Neuronal stem cell (in vitro differentiated cells): Measurements from ENCODE around the gene EHBP1L1.

Experiments used
- DNase-seq: peaks from one replicate; pipeline ENCODE4 v3.0.0-alpha.2; 2013; ENCODE audit warnings: low spot score
- H2AFZ ChIP-seq: one replicate; pipeline ENCODE4 v1.6.1; 2013; ENCODE audit warnings: mild to moderate bottlenecking, low read length, inconsistent platforms
- H2AK5ac ChIP-seq: 2 replicates; pipeline ENCODE4 v1.6.1; 2013; ENCODE audit warnings: low read depth, mild to moderate bottlenecking, inconsistent platforms, low read length, moderate library complexity, mixed read lengths
- H2BK120ac ChIP-seq: 2 replicates; pipeline ENCODE4 v1.6.1; 2013; ENCODE audit warnings: low read depth, mild to moderate bottlenecking, inconsistent platforms, low read length, moderate library complexity, mixed read lengths
- H2BK12ac ChIP-seq: one replicate; pipeline ENCODE4 v1.6.1; 2013; ENCODE audit warnings: low read length, inconsistent platforms
- H2BK15ac ChIP-seq: 2 replicates; pipeline ENCODE4 v1.6.1; 2013; ENCODE audit warnings: mild to moderate bottlenecking, low read length, inconsistent platforms, mixed read lengths
- H2BK5ac ChIP-seq: one replicate; pipeline ENCODE4 v1.6.1; 2013; ENCODE audit warnings: inconsistent platforms, mild to moderate bottlenecking, low read length, moderate library complexity
- H3K14ac ChIP-seq: one replicate; pipeline ENCODE4 v1.6.1; 2013; ENCODE audit warnings: low read length, inconsistent platforms
- H3K18ac ChIP-seq: 2 replicates; pipeline ENCODE4 v1.6.1; 2013; ENCODE audit warnings: low read length, inconsistent platforms
- H3K23ac ChIP-seq: 2 replicates; pipeline ENCODE4 v1.6.1; 2013; ENCODE audit warnings: low read depth, mild to moderate bottlenecking, mixed read lengths, low read length, inconsistent platforms; ENCODE audit not compliant: poor library complexity
- H3K27ac ChIP-seq: replicated peaks from 3 replicates; pipeline ENCODE4 v1.5.1; 2013; ENCODE audit warnings: low read length, inconsistent platforms
- H3K27me3 ChIP-seq, 3 experiments: 2 replicates each; pipeline ENCODE4 v1.6.1; 2013; ENCODE audit warnings: low read length in 3 of 3, mild to moderate bottlenecking in 2 of 3, inconsistent platforms in 1 of 3, low read depth in 1 of 3, mixed read lengths in 1 of 3, moderate library complexity in 1 of 3; ENCODE audit not compliant: control insufficient read depth in 3 of 3, insufficient read depth in 3 of 3
- H3K36me3 ChIP-seq, 2 donors: replicated peaks in 1 of 2; 2 replicates each; pipeline ENCODE4 v1.6.1; 2013; ENCODE audit warnings: low read length in 2 of 2; ENCODE audit not compliant: control insufficient read depth in 2 of 2, insufficient read depth in 2 of 2
- H3K4ac ChIP-seq: 2 replicates; pipeline ENCODE4 v1.6.1; 2013; ENCODE audit warnings: inconsistent platforms, mild to moderate bottlenecking, low read length, moderate library complexity
- H3K4me1 ChIP-seq, 2 donors: 1 replicate in 1 of 2; 2 replicates in 1 of 2; pipeline ENCODE4 v1.6.1; 2013; ENCODE audit warnings: low read length in 2 of 2, low read depth in 1 of 2; ENCODE audit not compliant: control insufficient read depth in 2 of 2, insufficient read depth in 1 of 2
- H3K4me2 ChIP-seq: one replicate; pipeline ENCODE4 v1.6.1; 2013; ENCODE audit warnings: mild to moderate bottlenecking, low read length, inconsistent platforms; ENCODE audit not compliant: insufficient read depth, poor library complexity, severe bottlenecking
- H3K4me3 ChIP-seq, 2 donors: 2 replicates each; pipeline ENCODE4 v1.5.1; 2013; ENCODE audit warnings: low read length in 2 of 2, mild to moderate bottlenecking in 2 of 2, inconsistent platforms in 1 of 2, moderate library complexity in 1 of 2
- H3K79me1 ChIP-seq: one replicate; pipeline ENCODE4 v1.6.1; 2013; ENCODE audit warnings: low read depth, mild to moderate bottlenecking, inconsistent platforms, low read length, moderate library complexity
- H3K9ac ChIP-seq: one replicate; pipeline ENCODE4 v1.6.1; 2013; ENCODE audit warnings: mild to moderate bottlenecking, low read depth, low read length, inconsistent platforms; ENCODE audit not compliant: poor library complexity
- H3K9me3 ChIP-seq, 2 donors: replicated peaks in 1 of 2; 2 replicates each; pipeline versions ENCODE3 to v1.6.1; 2013; ENCODE audit warnings: low read length in 2 of 2, mild to moderate bottlenecking in 2 of 2, inconsistent platforms in 1 of 2, low read depth in 1 of 2, mixed read lengths in 1 of 2, moderate library complexity in 1 of 2; ENCODE audit not compliant: control insufficient read depth in 2 of 2, insufficient read depth in 1 of 2
- H4K8ac ChIP-seq: one replicate; pipeline ENCODE4 v1.6.1; 2013; ENCODE audit warnings: low read depth, mild to moderate bottlenecking, inconsistent platforms, low read length, moderate library complexity
- H4K91ac ChIP-seq: one replicate; pipeline ENCODE4 v1.6.1; 2013; ENCODE audit warnings: low read length, low read depth, mild to moderate bottlenecking, inconsistent platforms; ENCODE audit not compliant: poor library complexity
- WGBS, 2 donors: extraction: QIAGEN DNeasy Blood & Tissue Kit; methylation state at CpG; one replicate each; pipeline ENCODE4 v1.1.7; 2013; ENCODE audit warnings: missing lambda C conversion rate in 2 of 2, mixed read lengths in 1 of 2; ENCODE audit not compliant: insufficient read length in 2 of 2, insufficient replicate concordance in 1 of 2; ENCODE audit errors: extremely low coverage in 2 of 2; 5-methylcytosine and 5-hydroxymethylcytosine counted together

EHBP1L1 gene

GRCh38 chr11:65612691-65613090 is 36.8 kb downstream of the EHBP1L1 start:
- Histone ChIP-seq H3K23ac (peak overlapping the region; percentile 86), H3K27ac (no peak overlapping the region), H2BK120ac (no peak overlapping the region), H3K4me1 (peaks cover 23 to 31% of the 10 kb centered on the region in 2 donors), H3K9ac (peak overlapping the region; percentile 80), H4K8ac (no peak overlapping the region), H3K9me3 (no peaks in the 10 kb centered on the region), H2BK5ac (peak overlapping the region; percentile 72), H3K18ac (no peak overlapping the region), H3K4me2 (no peak overlapping the region), H2BK15ac (peak overlapping the region; percentile 94), H3K14ac (peak overlapping the region; percentile 31), H2BK12ac (no peak overlapping the region), H3K36me3 (peaks cover 20 to 63% of the 10 kb centered on the region in 2 donors), H3K4ac (peak overlapping the region; percentile 93), H2AFZ (no peak overlapping the region), H3K27me3 (no peaks in the 10 kb centered on the region), H4K91ac (no peak overlapping the region), H2AK5ac (peak overlapping the region; percentile 98), H3K4me3 (peak overlapping the region; percentile 2 to 98), H3K79me1 (peaks cover 19% of the 10 kb centered on the region)
- no CpG with 5 or more reads among the region's 7 CpGs for WGBS, 2 donors
- no peak for DNase-seq

GRCh38 chr11:65613091-65613928 is 37.5 kb downstream of the EHBP1L1 start:
- peak overlapping the region; percentile 80 for H3K9ac ChIP-seq
- H2AFZ ChIP-seq = peak overlapping the region; percentile 77
- H3K23ac ChIP-seq = peak overlapping the region; percentile 86
- H3K36me3 ChIP-seq = peaks cover 22 to 63% of the 10 kb centered on the region in 2 donors
- peak overlapping the region; percentile 26 for H4K91ac ChIP-seq
- H3K4me2 ChIP-seq = peak overlapping the region; percentile 89
- H3K18ac ChIP-seq = peak overlapping the region; percentile 80
- peak overlapping the region; percentile 91 for H2BK12ac ChIP-seq
- peak overlapping the region; percentile 94 for H2BK15ac ChIP-seq
- no peak overlapping the region for H4K8ac ChIP-seq
- WGBS, 2 donors = no CpG with 5 or more reads among the region's 43 CpGs
- H2BK120ac ChIP-seq = no peak overlapping the region
- peak overlapping the region; percentile 31 for H3K14ac ChIP-seq
- no peak for DNase-seq
- H3K27me3 ChIP-seq = no peaks in the 10 kb centered on the region
- H2BK5ac ChIP-seq = peak overlapping the region; percentile 72
- H3K4ac ChIP-seq = peak overlapping the region; percentile 93
- H3K9me3 ChIP-seq = no peaks in the 10 kb centered on the region
- peak overlapping the region; percentile 98 for H2AK5ac ChIP-seq
- peak overlapping the region; percentile 84 for H3K27ac ChIP-seq
- peaks cover 21 to 31% of the 10 kb centered on the region in 2 donors for H3K4me1 ChIP-seq
- peak overlapping the region; percentile 89 to 98 for H3K4me3 ChIP-seq
- peaks cover 19% of the 10 kb centered on the region for H3K79me1 ChIP-seq

- H3K4ac ChIP-seq = no peak within 1 kb of the TSS
- peak within 1 kb of the TSS; percentile 94 for H3K18ac ChIP-seq
- peak within 1 kb of the TSS; percentile 83 for H2AK5ac ChIP-seq
- H3K36me3 ChIP-seq = peaks cover 33 to 64% of the 10 kb centered on the region in 2 donors
- no CpG with 5 or more reads among the region's 55 CpGs for WGBS, 2 donors
- peak within 1 kb of the TSS; percentile 84 for H3K27ac ChIP-seq
- H2BK12ac ChIP-seq = no peak within 1 kb of the TSS
- no peaks in the 10 kb centered on the region for H3K9me3 ChIP-seq
- peak within 1 kb of the TSS; percentile 91 for H3K9ac ChIP-seq
- H2BK120ac ChIP-seq = no peak within 1 kb of the TSS
- H2AFZ ChIP-seq = peak within 1 kb of the TSS; percentile 77
- peak; percentile 100 for DNase-seq
- no peak within 1 kb of the TSS for H2BK15ac ChIP-seq
- H3K79me1 ChIP-seq = peaks cover 23% of the 10 kb centered on the region
- H3K23ac ChIP-seq = peak within 1 kb of the TSS; percentile 93
- H3K27me3 ChIP-seq = no peaks in the 10 kb centered on the region
- H4K91ac ChIP-seq = no peak within 1 kb of the TSS
- H2BK5ac ChIP-seq = peak within 1 kb of the TSS; percentile 72
- H3K4me1 ChIP-seq = peaks cover 21 to 31% of the 10 kb centered on the region in 2 donors
- peak within 1 kb of the TSS; percentile 90 for H3K4me2 ChIP-seq
- H3K4me3 ChIP-seq = peak within 1 kb of the TSS; percentile 96 to 98
- H4K8ac ChIP-seq = no peak within 1 kb of the TSS
- H3K14ac ChIP-seq = peak within 1 kb of the TSS; percentile 87
Measured at GRCh38 chr11:65615229-65615949, 39.5 kb downstream of the EHBP1L1 start, which contains the start of gene PCNX3. Gene PCNX3, plus strand, starts transcription at chr11:65615776. Its CDS starts 536 bp downstream, at chr11:65616312.
